ENCODE data around the gene LGMN.
"Not testable (repeated sequence)": the region's sequence is repeated elsewhere in the genome, so short reads cannot be mapped to it uniquely, and the experiment has no call there.

The LGMN gene

GRCh38 chr14:92693998-92694795 is 54.2 kb downstream of the LGMN start:
- peak; percentile 71 for DNase-seq

GRCh38 chr14:92692822-92693226 is 55.6 kb downstream of the LGMN start:
- DNase-seq: peak; percentile 75

GRCh38 chr14:92690171-92691011 is 58.0 kb downstream of the LGMN start:
- DNase-seq: no peak

GRCh38 chr14:92688434-92689375 is 59.7 kb downstream of the LGMN start:
- DNase-seq: no peak

- DNase-seq: no peak
Measured at GRCh38 chr14:92687681-92688433, 60.6 kb downstream of the LGMN start.

GRCh38 chr14:92686900-92687427 is 61.5 kb downstream of the LGMN start:
- peak; percentile 85 for DNase-seq

- no peak for DNase-seq
Measured at GRCh38 chr14:92686411-92686899, 62.0 kb downstream of the LGMN start.

GRCh38 chr14:92685784-92686355 is 62.6 kb downstream of the LGMN start:
- no peak for DNase-seq

- DNase-seq: no peak
Measured at GRCh38 chr14:92684801-92685560, 63.4 kb downstream of the LGMN start.

GRCh38 chr14:92683041-92683440 is 65.4 kb downstream of the LGMN start:
- DNase-seq: no peak

GRCh38 chr14:92680781-92681650 is 67.4 kb downstream of the LGMN start:
- DNase-seq: peak; percentile 80

- not testable (repeated sequence) for DNase-seq
Measured at GRCh38 chr14:92680330-92680729, 68.1 kb downstream of the LGMN start.

GRCh38 chr14:92679246-92679645 is 69.2 kb downstream of the LGMN start:
- DNase-seq: no peak

GRCh38 chr14:92678766-92679165 is 69.7 kb downstream of the LGMN start:
- DNase-seq: no peak

- no peak for DNase-seq
Measured at GRCh38 chr14:92677955-92678354, 70.5 kb downstream of the LGMN start.

GRCh38 chr14:92677087-92677668 is 71.2 kb downstream of the LGMN start:
- DNase-seq: no peak

- DNase-seq: no peak
Measured at GRCh38 chr14:92676403-92677086, 71.9 kb downstream of the LGMN start.

- no peak for DNase-seq
Measured at GRCh38 chr14:92675976-92676375, 72.5 kb downstream of the LGMN start.

Data from left hindlimb (tissue), 1 donor.